ENCODE measurements around the gene RBM44. TPM values are rescaled to one million over a fixed set of nuclear protein-coding genes. Genes with fewer than 3 reads are reported as not detected.

The RBM44 gene
- total RNA-seq, 2 donors from 2014 or later: 2.2 to 4.0 TPM

- no peaks in the 10 kb centered on the region for H3K9me3 ChIP-seq (ENCODE audit: control insufficient read depth, low read length, poor library complexity, severe bottlenecking)
- H3K4me1 Mint-ChIP-seq: no peaks in the 10 kb centered on the region
- no peak for DNase-seq
- ATAC-seq: no peak
- H3K27ac Mint-ChIP-seq: no peak overlapping the region
- H3K27me3 Mint-ChIP-seq: no peaks in the 10 kb centered on the region
- no peak overlapping the region for H3K4me3 Mint-ChIP-seq
- peaks cover 2% of the 10 kb centered on the region for H3K36me3 Mint-ChIP-seq (ENCODE audit: low read depth)
These were observed 1.3 kb upstream of the RBM44 start for GRCh38 chr2:237797253-237797652.

GRCh38 chr2:237799060-237799428, 465 bp downstream of the RBM44 start:
- no peaks in the 10 kb centered on the region for H3K4me1 Mint-ChIP-seq
- H3K27me3 Mint-ChIP-seq: no peaks in the 10 kb centered on the region
- no peak overlapping the region for H3K4me3 Mint-ChIP-seq
- no peak for DNase-seq
- H3K36me3 Mint-ChIP-seq (ENCODE audit: low read depth): peaks cover 2% of the 10 kb centered on the region
- no peak for ATAC-seq
- H3K9me3 ChIP-seq (ENCODE audit: control insufficient read depth, low read length, poor library complexity, severe bottlenecking): no peaks in the 10 kb centered on the region
- no peak overlapping the region for H3K27ac Mint-ChIP-seq

GRCh38 chr2:237801466-237801865, 2.9 kb downstream of the RBM44 start:
- no peak for ATAC-seq
- DNase-seq: no peak
- Mint-ChIP-seq H3K27ac (no peak overlapping the region), H3K4me3 (no peak overlapping the region), H3K27me3 (no peaks in the 10 kb centered on the region), H3K4me1 (no peaks in the 10 kb centered on the region), H3K36me3 (ENCODE audit: low read depth) (peaks cover 2% of the 10 kb centered on the region)
- no peaks in the 10 kb centered on the region for H3K9me3 ChIP-seq (ENCODE audit: control insufficient read depth, low read length, poor library complexity, severe bottlenecking)

- Mint-ChIP-seq H3K36me3 (ENCODE audit: low read depth) (peaks cover 3% of the 10 kb centered on the region), H3K4me3 (no peak overlapping the region), H3K27ac (no peak overlapping the region), H3K4me1 (peaks cover 2% of the 10 kb centered on the region), H3K27me3 (no peaks in the 10 kb centered on the region)
- DNase-seq (no peak), ATAC-seq (no peak)
- no peaks in the 10 kb centered on the region for H3K9me3 ChIP-seq (ENCODE audit: control insufficient read depth, low read length, poor library complexity, severe bottlenecking)
These were observed 7.8 kb downstream of the RBM44 start for GRCh38 chr2:237806334-237806733.

DNA sequence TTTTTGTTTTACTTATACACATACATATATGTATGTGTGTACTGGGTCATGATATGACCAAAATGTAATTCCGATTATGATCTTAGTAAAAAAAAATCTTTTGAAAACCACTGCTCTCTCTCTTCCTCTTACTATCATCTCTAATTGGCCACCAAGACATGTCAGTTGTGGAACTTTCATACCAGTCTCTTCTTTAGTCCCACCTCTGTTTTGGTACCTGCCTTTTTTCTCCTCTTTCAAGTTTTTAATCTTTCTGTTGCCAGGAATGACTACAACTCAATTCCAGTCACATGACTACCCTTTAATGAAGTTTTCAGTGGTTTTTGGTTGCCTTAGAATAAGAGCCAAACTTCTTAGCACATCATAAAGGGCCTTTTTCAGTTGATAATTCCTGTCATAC, 17.1 kb downstream of the RBM44 start:
- DNase-seq (no peak), ATAC-seq (no peak)
- peak overlapping the region; percentile 19 for H3K4me3 Mint-ChIP-seq
- no peaks in the 10 kb centered on the region for H3K36me3 Mint-ChIP-seq (ENCODE audit: low read depth)
- H3K27ac Mint-ChIP-seq: no peak overlapping the region
- H3K27me3 Mint-ChIP-seq: no peaks in the 10 kb centered on the region
- H3K4me1 Mint-ChIP-seq: peaks cover 11% of the 10 kb centered on the region
- H3K9me3 ChIP-seq (ENCODE audit: control insufficient read depth, low read length, poor library complexity, severe bottlenecking): no peaks in the 10 kb centered on the region

DNA sequence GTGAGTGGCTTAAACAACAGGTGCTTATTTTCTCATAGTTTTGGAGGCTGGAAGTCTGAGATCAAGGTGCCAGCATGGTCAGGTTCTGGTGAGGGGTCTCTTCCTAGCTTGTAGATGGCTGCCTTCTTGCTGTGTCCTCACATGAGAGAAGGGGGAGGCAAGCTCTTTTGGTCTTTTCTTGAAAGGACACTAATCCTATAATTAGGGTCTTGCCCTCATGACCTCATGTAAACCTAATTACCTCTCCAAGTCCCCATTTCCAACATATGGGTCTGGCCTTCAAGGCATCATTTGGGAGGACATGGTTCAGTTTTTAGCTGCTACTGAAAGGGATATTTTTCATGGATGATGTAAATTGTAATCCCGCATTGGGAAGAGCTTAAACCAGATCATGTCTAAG, 18.0 kb downstream of the RBM44 start:
- ATAC-seq: no peak
- Mint-ChIP-seq H3K27ac (no peak overlapping the region), H3K36me3 (ENCODE audit: low read depth) (no peaks in the 10 kb centered on the region), H3K4me1 (peaks cover 11% of the 10 kb centered on the region), H3K27me3 (no peaks in the 10 kb centered on the region), H3K4me3 (no peak overlapping the region)
- no peaks in the 10 kb centered on the region for H3K9me3 ChIP-seq (ENCODE audit: control insufficient read depth, low read length, poor library complexity, severe bottlenecking)
- no peak for DNase-seq

- Mint-ChIP-seq H3K4me1 (peaks cover 11% of the 10 kb centered on the region), H3K27ac (no peak overlapping the region), H3K27me3 (no peaks in the 10 kb centered on the region), H3K36me3 (ENCODE audit: low read depth) (no peaks in the 10 kb centered on the region), H3K4me3 (no peak overlapping the region)
- ATAC-seq: no peak
- DNase-seq: no peak
- no peaks in the 10 kb centered on the region for H3K9me3 ChIP-seq (ENCODE audit: control insufficient read depth, low read length, poor library complexity, severe bottlenecking)
These were observed 19.5 kb downstream of the RBM44 start for GRCh38 chr2:237818066-237818473.

GRCh38 chr2:237819231-237819630, 20.7 kb downstream of the RBM44 start:
- ATAC-seq (no peak), DNase-seq (no peak)
- no peak overlapping the region for H3K4me3 Mint-ChIP-seq
- no peak overlapping the region for H3K27ac Mint-ChIP-seq
- H3K4me1 Mint-ChIP-seq: peaks cover 11% of the 10 kb centered on the region
- no peaks in the 10 kb centered on the region for H3K9me3 ChIP-seq (ENCODE audit: control insufficient read depth, low read length, poor library complexity, severe bottlenecking)
- H3K27me3 Mint-ChIP-seq: no peaks in the 10 kb centered on the region
- no peaks in the 10 kb centered on the region for H3K36me3 Mint-ChIP-seq (ENCODE audit: low read depth)

DNA sequence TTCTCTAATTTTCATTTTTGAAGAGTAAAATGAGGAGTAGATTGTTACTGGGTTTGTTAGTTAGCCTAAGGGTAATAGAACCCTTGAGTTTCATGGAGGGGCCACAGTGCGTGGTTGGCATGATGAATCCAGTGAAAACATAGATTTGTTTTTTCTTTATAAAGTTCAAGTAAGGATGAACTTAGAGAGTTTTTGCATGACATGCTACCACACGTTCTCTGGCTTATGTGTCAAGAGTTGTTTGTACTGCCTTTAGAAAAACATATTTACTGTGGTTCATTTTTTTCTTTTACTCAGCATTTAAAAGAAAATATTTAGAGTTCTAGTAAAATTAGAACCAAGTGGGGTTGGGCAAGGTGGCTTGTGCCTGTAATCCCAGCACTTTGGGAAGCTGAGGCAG, 21.8 kb downstream of the RBM44 start:
- H3K27me3 Mint-ChIP-seq: no peaks in the 10 kb centered on the region
- DNase-seq (no peak), ATAC-seq (no peak)
- H3K9me3 ChIP-seq (ENCODE audit: control insufficient read depth, low read length, poor library complexity, severe bottlenecking): no peaks in the 10 kb centered on the region
- H3K4me3 Mint-ChIP-seq: no peak overlapping the region
- H3K36me3 Mint-ChIP-seq (ENCODE audit: low read depth): peaks cover 1% of the 10 kb centered on the region
- H3K4me1 Mint-ChIP-seq: peaks cover 11% of the 10 kb centered on the region
- H3K27ac Mint-ChIP-seq: no peak overlapping the region

- no peak for DNase-seq
- H3K27me3 Mint-ChIP-seq: no peaks in the 10 kb centered on the region
- H3K4me1 Mint-ChIP-seq: peaks cover 3% of the 10 kb centered on the region
- peaks cover 3% of the 10 kb centered on the region for H3K36me3 Mint-ChIP-seq (ENCODE audit: low read depth)
- H3K9me3 ChIP-seq (ENCODE audit: control insufficient read depth, low read length, poor library complexity, severe bottlenecking): no peaks in the 10 kb centered on the region
- H3K4me3 Mint-ChIP-seq: no peak overlapping the region
- ATAC-seq: no peak
- H3K27ac Mint-ChIP-seq: no peak overlapping the region
These were observed 25.0 kb downstream of the RBM44 start for GRCh38 chr2:237823544-237823943.

GRCh38 chr2:237824085-237824484, 25.5 kb downstream of the RBM44 start:
- H3K27me3 Mint-ChIP-seq: no peaks in the 10 kb centered on the region
- H3K4me1 Mint-ChIP-seq: peaks cover 2% of the 10 kb centered on the region
- no peak overlapping the region for H3K4me3 Mint-ChIP-seq
- ATAC-seq (no peak), DNase-seq (no peak)
- no peak overlapping the region for H3K27ac Mint-ChIP-seq
- H3K36me3 Mint-ChIP-seq (ENCODE audit: low read depth): peaks cover 3% of the 10 kb centered on the region
- no peaks in the 10 kb centered on the region for H3K9me3 ChIP-seq (ENCODE audit: control insufficient read depth, low read length, poor library complexity, severe bottlenecking)

GRCh38 chr2:237827421-237827987, 28.9 kb downstream of the RBM44 start:
- DNase-seq: no peak
- Mint-ChIP-seq H3K27me3 (peaks cover 6% of the 10 kb centered on the region), H3K36me3 (ENCODE audit: low read depth) (peaks cover 10% of the 10 kb centered on the region), H3K4me3 (no peak overlapping the region), H3K27ac (no peak overlapping the region), H3K4me1 (peaks cover 7% of the 10 kb centered on the region)
- no peak for ATAC-seq
- no peaks in the 10 kb centered on the region for H3K9me3 ChIP-seq (ENCODE audit: control insufficient read depth, low read length, poor library complexity, severe bottlenecking)

- Mint-ChIP-seq H3K27me3 (peaks cover 6% of the 10 kb centered on the region), H3K36me3 (ENCODE audit: low read depth) (peaks cover 15% of the 10 kb centered on the region), H3K27ac (no peak overlapping the region), H3K4me1 (peaks cover 7% of the 10 kb centered on the region), H3K4me3 (no peak overlapping the region)
- ATAC-seq (no peak), DNase-seq (no peak)
- no peaks in the 10 kb centered on the region for H3K9me3 ChIP-seq (ENCODE audit: control insufficient read depth, low read length, poor library complexity, severe bottlenecking)
These were observed 31.9 kb downstream of the RBM44 start for GRCh38 chr2:237830522-237830921.

- H3K27me3 Mint-ChIP-seq: peaks cover 6% of the 10 kb centered on the region
- peaks cover 14% of the 10 kb centered on the region for H3K36me3 Mint-ChIP-seq (ENCODE audit: low read depth)
- ATAC-seq: no peak
- no peak for DNase-seq
- no peak overlapping the region for H3K27ac Mint-ChIP-seq
- no peak overlapping the region for H3K4me3 Mint-ChIP-seq
- peaks cover 7% of the 10 kb centered on the region for H3K4me1 Mint-ChIP-seq
- no peaks in the 10 kb centered on the region for H3K9me3 ChIP-seq (ENCODE audit: control insufficient read depth, low read length, poor library complexity, severe bottlenecking)
These were observed 35.0 kb downstream of the RBM44 start for GRCh38 chr2:237833546-237833945.
